Mesenchymal stem cell (in vitro differentiated cells and primary cell): ENCODE data around the gene ALB. TPM values are rescaled to one million over a fixed set of nuclear protein-coding genes. Genes with fewer than 3 reads are reported as not detected.
"Not testable (repeated sequence)": the region's sequence is repeated elsewhere in the genome, so short reads cannot be mapped to it uniquely, and the experiment has no call there.

Experiments
- DNase-seq: peaks from one replicate; pipeline ENCODE4 v3.0.0-alpha.2; 2013
- H2AFZ ChIP-seq: one replicate; pipeline ENCODE4 v1.6.1; 2013; ENCODE audit warnings: low read depth, mild to moderate bottlenecking, control low read depth, inconsistent platforms, low read length, moderate library complexity
- H2AK5ac ChIP-seq: 2 replicates; pipeline ENCODE4 v1.6.1; 2013; ENCODE audit warnings: low read length, moderate library complexity, mild to moderate bottlenecking, inconsistent platforms; ENCODE audit not compliant: severe bottlenecking
- H2BK120ac ChIP-seq: one replicate; pipeline ENCODE4 v1.6.1; 2013; ENCODE audit warnings: low read depth, mild to moderate bottlenecking, inconsistent platforms, low read length, moderate library complexity
- H2BK12ac ChIP-seq, 2 experiments: one replicate each; pipeline ENCODE4 v1.6.1; 2013; ENCODE audit warnings: inconsistent platforms in 2 of 2, low read length in 2 of 2, mild to moderate bottlenecking in 2 of 2, moderate library complexity in 2 of 2, control low read depth in 1 of 2
- H2BK15ac ChIP-seq: one replicate; pipeline ENCODE4 v1.6.1; 2013; ENCODE audit warnings: mild to moderate bottlenecking, low read depth, inconsistent platforms; ENCODE audit not compliant: poor library complexity, severe bottlenecking
- H2BK5ac ChIP-seq: 2 replicates; pipeline ENCODE4 v1.6.1; 2013; ENCODE audit warnings: low read depth, mild to moderate bottlenecking, low read length, control low read depth, inconsistent platforms; ENCODE audit not compliant: poor library complexity, severe bottlenecking
- H3K14ac ChIP-seq, 2 experiments: one replicate each; pipeline ENCODE4 v1.6.1; 2013; ENCODE audit warnings: inconsistent platforms in 2 of 2, low read length in 2 of 2, control low read depth in 1 of 2, mild to moderate bottlenecking in 1 of 2, moderate library complexity in 1 of 2
- H3K18ac ChIP-seq, 2 experiments: one replicate each; pipeline ENCODE4 v1.6.1; 2013; ENCODE audit warnings: inconsistent platforms in 2 of 2, low read length in 2 of 2, control low read depth in 1 of 2, low read depth in 1 of 2, mild to moderate bottlenecking in 1 of 2
- H3K23ac ChIP-seq, 2 experiments: one replicate each; pipeline ENCODE4 v1.6.1; 2013; ENCODE audit warnings: inconsistent platforms in 2 of 2, low read length in 2 of 2, mild to moderate bottlenecking in 2 of 2, moderate library complexity in 2 of 2, control low read depth in 1 of 2
- H3K27ac ChIP-seq: 2 replicates; pipeline ENCODE4 v1.5.1; 2013; ENCODE audit warnings: mild to moderate bottlenecking, moderate library complexity, low read length, control low read depth, inconsistent platforms; ENCODE audit not compliant: poor library complexity, severe bottlenecking
- H3K27me3 ChIP-seq, 2 experiments: 2 replicates each; pipeline versions ENCODE4 v1.6.1 to v1.7.0; 2013; ENCODE audit warnings: low read length in 2 of 2, mild to moderate bottlenecking in 2 of 2, moderate library complexity in 2 of 2, control low read depth in 1 of 2, inconsistent platforms in 1 of 2; ENCODE audit not compliant: control insufficient read depth in 1 of 2, insufficient read depth in 1 of 2
- H3K36me3 ChIP-seq, 2 experiments: 2 replicates each; pipeline versions ENCODE4 v1.6.1 to v1.7.0; 2013; ENCODE audit warnings: low read length in 2 of 2, control low read depth in 1 of 2, inconsistent platforms in 1 of 2, low read depth in 1 of 2, mild to moderate bottlenecking in 1 of 2; ENCODE audit not compliant: insufficient read depth in 2 of 2, control insufficient read depth in 1 of 2
- H3K4ac ChIP-seq, 2 experiments: one replicate each; pipeline ENCODE4 v1.6.1; 2013; ENCODE audit warnings: inconsistent platforms in 2 of 2, low read length in 2 of 2, mild to moderate bottlenecking in 2 of 2, moderate library complexity in 2 of 2, control low read depth in 1 of 2, low read depth in 1 of 2
- H3K4me1 ChIP-seq: 2 replicates; pipeline ENCODE4 v1.6.1; 2013; ENCODE audit warnings: low read depth, low read length, control low read depth; ENCODE audit not compliant: control insufficient read depth, insufficient read depth
- H3K4me2 ChIP-seq: 2 replicates; pipeline ENCODE4 v1.6.1; 2013; ENCODE audit warnings: low read length, mild to moderate bottlenecking, inconsistent platforms; ENCODE audit not compliant: poor library complexity, severe bottlenecking
- H3K4me3 ChIP-seq, 2 experiments: 2 replicates each; pipeline versions ENCODE4 v1.5.1 to v1.7.0; 2013; ENCODE audit warnings: low read length in 2 of 2, mild to moderate bottlenecking in 2 of 2, control low read depth in 1 of 2, low read depth in 1 of 2; ENCODE audit not compliant: insufficient read depth in 1 of 2
- H3K79me1 ChIP-seq: replicated peaks from 2 replicates; pipeline ENCODE4 v1.6.1; 2013; ENCODE audit warnings: mild to moderate bottlenecking, control low read depth, low read length, inconsistent platforms; ENCODE audit not compliant: poor library complexity, severe bottlenecking
- H3K9ac ChIP-seq: 2 replicates; pipeline ENCODE4 v1.7.0; 2013; ENCODE audit warnings: mild to moderate bottlenecking, low read length, moderate library complexity
- H3K9me3 ChIP-seq: 2 replicates; pipeline ENCODE4 v1.7.0; 2013; ENCODE audit warnings: mild to moderate bottlenecking, low read length; ENCODE audit not compliant: control insufficient read depth
- H4K8ac ChIP-seq: one replicate; pipeline ENCODE4 v1.6.1; 2013; ENCODE audit warnings: inconsistent platforms, mild to moderate bottlenecking, low read length, moderate library complexity
- H4K91ac ChIP-seq: one replicate; pipeline ENCODE4 v1.6.1; 2013; ENCODE audit warnings: mild to moderate bottlenecking, low read length, inconsistent platforms
- WGBS: methylation state at CpG from one replicate; pipeline ENCODE4 v1.1.7; 2013; ENCODE audit warnings: mixed read lengths; 5-methylcytosine and 5-hydroxymethylcytosine counted together
- polyA plus RNA-seq, 2 experiments: library from polyadenylated mRNA; stranded (reverse); fragments of 200-250 nt; gene quantifications; one replicate each; pipeline ENCODE4 v1.2.3, GENCODE V29; 2013

ALB gene
- not detected for polyA plus RNA-seq (2013, experiment 1 of 2)
- polyA plus RNA-seq (2013, experiment 2 of 2) = 0.03 TPM

DNA sequence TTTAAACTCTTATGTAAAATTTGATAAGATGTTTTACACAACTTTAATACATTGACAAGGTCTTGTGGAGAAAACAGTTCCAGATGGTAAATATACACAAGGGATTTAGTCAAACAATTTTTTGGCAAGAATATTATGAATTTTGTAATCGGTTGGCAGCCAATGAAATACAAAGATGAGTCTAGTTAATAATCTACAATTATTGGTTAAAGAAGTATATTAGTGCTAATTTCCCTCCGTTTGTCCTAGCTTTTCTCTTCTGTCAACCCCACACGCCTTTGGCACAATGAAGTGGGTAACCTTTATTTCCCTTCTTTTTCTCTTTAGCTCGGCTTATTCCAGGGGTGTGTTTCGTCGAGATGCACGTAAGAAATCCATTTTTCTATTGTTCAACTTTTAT, at the start of gene ALB:
ALB (plus strand) TSS at position 246 of the 400 bp plus-strand sequence; CDS start at position 287, 41 bp downstream.
- Histone ChIP-seq H3K23ac (no peak within 1 kb of the TSS), H2BK15ac (no peak within 1 kb of the TSS), H3K4me2 (no peak within 1 kb of the TSS), H2BK5ac (no peak within 1 kb of the TSS), H3K14ac (no peak within 1 kb of the TSS), H3K4me3 (no peak within 1 kb of the TSS), H3K27ac (no peak within 1 kb of the TSS), H3K9me3 (no peaks in the 10 kb centered on the region), H3K27me3 (no peaks in the 10 kb centered on the region), H2AFZ (no peak within 1 kb of the TSS), H4K91ac (no peak within 1 kb of the TSS), H2BK120ac (no peak within 1 kb of the TSS), H4K8ac (no peak within 1 kb of the TSS), H3K18ac (no peak within 1 kb of the TSS), H2BK12ac (no peak within 1 kb of the TSS), H3K9ac (no peak within 1 kb of the TSS), H2AK5ac (no peak within 1 kb of the TSS), H3K4me1 (no peaks in the 10 kb centered on the region), H3K4ac (no peak within 1 kb of the TSS), H3K79me1 (no peaks in the 10 kb centered on the region), H3K36me3 (no peaks in the 10 kb centered on the region)
- no peak for DNase-seq
- 89% methylated on average over 2 of the region's 7 CpGs for WGBS

DNA sequence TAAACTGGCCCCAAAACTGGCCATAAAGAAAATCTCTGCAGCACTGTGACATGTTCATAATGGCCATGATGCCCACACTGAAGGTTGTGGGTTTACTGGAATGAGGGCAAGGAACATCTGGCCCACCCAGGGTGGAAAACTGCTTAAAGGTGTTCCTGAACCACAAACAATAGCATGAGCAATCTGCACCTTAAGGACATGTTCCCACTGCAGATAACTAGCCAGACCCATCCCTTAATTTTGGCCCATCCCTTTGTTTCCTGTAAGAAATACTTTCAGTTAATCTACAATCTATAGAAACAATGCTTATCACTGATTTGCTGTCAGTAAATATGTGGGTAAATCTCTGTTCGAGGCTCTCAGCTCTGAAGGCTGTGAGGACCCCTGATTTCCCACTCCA, 46.9 kb upstream of the ALB start:
- H3K4me1 ChIP-seq, H3K36me3 ChIP-seq, H2AFZ ChIP-seq, H3K79me1 ChIP-seq, DNase-seq, H3K18ac ChIP-seq, H2BK15ac ChIP-seq, H4K8ac ChIP-seq, H3K4me3 ChIP-seq, H4K91ac ChIP-seq, H3K4ac ChIP-seq, H2BK5ac ChIP-seq, H3K23ac ChIP-seq, H3K27me3 ChIP-seq, H3K4me2 ChIP-seq, H3K27ac ChIP-seq, H2BK120ac ChIP-seq, H3K9ac ChIP-seq, H2BK12ac ChIP-seq, H3K14ac ChIP-seq, H2AK5ac ChIP-seq, H3K9me3 ChIP-seq: not testable (repeated sequence)
- 64% methylated on average over 1 of the region's 1 CpG for WGBS

DNA sequence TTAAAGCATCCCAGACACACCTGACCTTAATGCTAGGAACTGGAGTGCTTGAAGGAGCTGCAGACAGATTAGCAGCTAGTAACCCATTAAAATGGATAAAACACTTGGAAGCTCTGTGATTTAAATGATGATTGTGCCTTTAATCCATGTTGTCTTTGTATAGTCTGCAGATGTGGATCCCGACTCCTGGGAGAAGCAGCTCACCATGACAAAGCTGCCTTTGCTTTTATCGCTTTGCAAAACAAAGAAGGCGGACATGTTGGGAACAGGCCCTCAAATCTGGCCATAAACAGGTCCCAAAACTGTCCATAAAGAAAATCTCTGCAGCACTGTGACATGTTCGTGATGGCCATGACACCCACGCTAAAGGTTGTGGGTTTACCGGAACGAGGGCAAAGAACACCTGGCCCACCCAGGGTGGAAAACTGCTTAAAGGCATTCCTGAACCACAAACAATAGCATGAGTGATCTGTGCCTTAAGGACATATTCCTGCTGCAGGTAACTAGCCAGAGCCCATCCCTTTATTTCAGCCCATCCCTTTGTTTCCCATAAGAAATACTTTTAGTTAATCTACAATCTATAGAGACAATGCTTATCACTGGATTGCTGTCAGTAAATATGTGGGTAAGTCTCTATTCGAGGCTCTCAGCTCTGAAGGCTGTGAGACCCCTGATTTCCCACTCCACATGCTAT, 34.4 kb upstream of the ALB start:
- H2BK12ac ChIP-seq, H2BK5ac ChIP-seq, H3K27me3 ChIP-seq, H2BK120ac ChIP-seq, H3K79me1 ChIP-seq, H3K14ac ChIP-seq, H2AK5ac ChIP-seq, H2AFZ ChIP-seq, H3K27ac ChIP-seq, H4K91ac ChIP-seq, H3K18ac ChIP-seq, H3K9me3 ChIP-seq, DNase-seq, H3K4me3 ChIP-seq, H3K9ac ChIP-seq, H4K8ac ChIP-seq, H3K23ac ChIP-seq, H3K4me2 ChIP-seq, H3K4ac ChIP-seq, H2BK15ac ChIP-seq, H3K4me1 ChIP-seq, H3K36me3 ChIP-seq: not testable (repeated sequence)
- 90% methylated on average over 7 of the region's 8 CpGs for WGBS

DNA sequence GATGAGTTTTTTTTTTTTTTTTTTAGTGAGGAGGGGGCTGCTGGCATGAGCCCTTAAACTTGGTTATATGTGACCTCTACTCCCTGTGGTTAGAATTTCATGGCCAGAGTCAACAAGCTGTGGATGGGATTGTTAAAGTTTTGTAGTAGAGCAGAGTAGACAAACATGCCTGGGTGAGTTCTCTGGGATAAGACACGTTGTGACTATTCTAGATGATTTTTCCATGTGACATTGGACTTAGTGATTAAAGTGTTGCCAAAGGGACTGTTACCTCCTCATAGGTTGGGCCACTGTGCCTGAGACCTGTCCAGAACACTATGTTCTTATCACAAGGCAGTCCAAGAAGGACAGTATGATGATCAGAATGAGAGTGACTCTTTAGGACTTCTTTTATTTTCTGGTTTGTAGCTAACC, 28.8 kb upstream of the ALB start:
- Histone ChIP-seq H2BK5ac (no peak overlapping the region), H3K4me3 (no peak overlapping the region), H3K27me3 (no peaks in the 10 kb centered on the region), H3K9ac (no peak overlapping the region), H3K27ac (no peak overlapping the region), H3K23ac (no peak overlapping the region), H2AK5ac (no peak overlapping the region), H3K9me3 (no peaks in the 10 kb centered on the region), H3K18ac (no peak overlapping the region), H3K4me2 (no peak overlapping the region), H4K8ac (no peak overlapping the region), H4K91ac (no peak overlapping the region), H3K4ac (no peak overlapping the region), H3K4me1 (no peaks in the 10 kb centered on the region), H2BK12ac (no peak overlapping the region), H2AFZ (no peak overlapping the region), H3K36me3 (no peaks in the 10 kb centered on the region), H2BK120ac (no peak overlapping the region), H2BK15ac (no peak overlapping the region), H3K79me1 (no peaks in the 10 kb centered on the region), H3K14ac (no peak overlapping the region)
- DNase-seq = no peak
- 65% methylated on average over 1 of the region's 1 CpG for WGBS
